NCI-H2029 treated with DMSO at 0.1 percent for 48 hours (cell line): ENCODE data around the gene NUBP1.
"Not testable (repeated sequence)": the region's sequence is repeated elsewhere in the genome, so short reads cannot be mapped to it uniquely, and the experiment has no call there.

Experiments used
- DNase-seq: peaks from one replicate; lab custom pipeline; 2025; lab: John Stamatoyannopoulos, UW

Gene NUBP1

DNA sequence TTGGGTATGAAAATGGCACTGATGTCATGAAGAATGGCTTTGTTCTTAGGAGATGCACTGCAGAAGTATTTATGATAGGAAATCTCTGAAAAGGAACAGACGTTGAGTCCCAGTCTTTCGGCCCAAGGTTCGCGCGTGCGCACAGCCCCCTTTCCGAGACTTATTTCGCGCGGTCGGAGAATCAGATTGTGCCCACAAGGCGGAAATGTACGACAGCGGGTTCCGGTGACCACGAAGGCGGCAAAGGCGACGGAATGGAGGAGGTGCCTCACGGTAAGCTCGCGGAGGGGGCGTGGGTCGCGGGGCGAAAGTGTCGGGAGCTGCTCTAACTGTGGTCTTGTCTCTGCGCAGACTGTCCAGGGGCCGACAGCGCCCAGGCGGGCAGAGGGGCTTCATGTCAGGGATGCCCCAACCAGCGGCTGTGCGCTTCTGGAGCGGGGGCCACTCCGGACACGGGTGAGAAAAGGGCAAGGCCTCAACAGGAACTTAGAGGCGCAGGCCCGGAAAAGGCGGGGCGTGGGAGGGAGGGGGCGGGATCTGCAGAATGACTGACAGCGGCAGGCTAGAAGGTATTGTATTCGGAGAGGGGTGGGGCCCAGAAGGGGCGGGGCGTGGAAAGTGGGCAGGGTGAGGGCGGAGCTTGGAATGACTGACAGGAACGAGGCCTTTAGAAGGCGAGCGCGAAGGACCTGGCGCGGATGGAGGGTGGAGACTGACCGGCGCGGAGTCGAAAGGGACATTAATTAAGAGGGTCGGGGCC lies at the start of gene NUBP1:
NUBP1 (plus strand) TSS at position 233 of the 760 bp plus-strand sequence; CDS start at position 255, 22 bp downstream.
- DNase-seq, result peak; percentile 87

DNA sequence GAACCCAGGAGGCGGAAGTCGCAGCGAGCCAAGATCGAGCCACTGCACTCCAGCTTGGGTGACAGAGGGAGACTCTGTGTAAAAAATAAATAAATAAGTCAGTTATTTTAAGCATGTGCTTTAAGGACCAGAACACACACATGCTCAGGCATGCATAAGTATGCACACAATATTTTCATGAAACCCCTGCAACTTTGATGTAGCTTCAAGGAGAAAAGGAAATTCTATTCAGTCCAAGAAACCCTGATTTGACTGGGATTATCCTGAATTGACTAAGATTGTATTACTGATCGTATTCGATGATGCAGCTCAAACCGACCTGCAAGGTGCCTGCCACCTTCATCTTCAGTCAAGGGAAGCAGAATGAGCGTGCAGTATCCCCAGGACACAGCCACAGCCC lies 49.8 kb upstream of the NUBP1 start:
- no peak for DNase-seq

DNA sequence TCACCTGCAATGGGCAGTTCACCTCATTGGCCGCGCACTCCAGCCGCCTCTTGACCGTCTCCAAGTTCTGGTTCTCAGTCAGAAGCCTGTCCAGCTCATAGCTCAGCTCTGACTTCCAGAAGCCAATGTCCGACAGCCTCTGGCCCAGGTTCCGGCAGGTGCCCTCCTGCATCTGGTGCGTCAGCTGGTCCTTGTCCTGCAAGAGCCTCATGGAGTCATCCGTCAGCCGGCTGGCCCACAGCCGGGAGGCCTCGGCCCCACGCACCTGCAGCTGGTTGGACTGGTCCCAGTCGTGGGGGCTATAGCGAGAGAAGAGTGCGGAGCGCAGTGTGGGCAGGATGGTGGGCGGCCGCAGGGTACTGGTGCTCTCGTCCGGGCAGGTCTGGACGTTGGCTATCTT lies 49.3 kb upstream of the NUBP1 start:
- no peak for DNase-seq

DNA sequence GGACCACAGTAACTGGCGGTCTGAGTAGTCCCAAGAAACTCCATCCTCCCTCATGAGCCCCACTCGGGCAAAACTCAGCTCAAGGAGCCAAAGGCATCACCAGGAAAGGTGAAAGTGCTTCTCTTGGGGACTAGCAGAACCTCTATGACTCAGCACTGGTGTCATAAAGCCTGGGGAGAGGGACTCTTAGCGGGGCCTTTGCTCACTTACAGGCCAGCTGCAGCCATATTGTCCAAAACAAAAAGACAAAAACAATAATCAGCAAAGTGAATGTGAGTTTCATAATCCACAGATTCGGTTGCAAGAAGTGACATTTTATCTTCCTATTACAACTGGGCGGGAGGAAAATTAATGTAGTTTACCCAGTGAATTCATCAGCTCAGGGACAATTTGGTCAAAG lies 48.8 kb upstream of the NUBP1 start, which contains the start of gene TEKT5:
TEKT5 (minus strand) TSS at position 101 of the 400 bp plus-strand sequence; CDS start at position 44, 57 bp downstream.
- DNase-seq, result no peak

DNA sequence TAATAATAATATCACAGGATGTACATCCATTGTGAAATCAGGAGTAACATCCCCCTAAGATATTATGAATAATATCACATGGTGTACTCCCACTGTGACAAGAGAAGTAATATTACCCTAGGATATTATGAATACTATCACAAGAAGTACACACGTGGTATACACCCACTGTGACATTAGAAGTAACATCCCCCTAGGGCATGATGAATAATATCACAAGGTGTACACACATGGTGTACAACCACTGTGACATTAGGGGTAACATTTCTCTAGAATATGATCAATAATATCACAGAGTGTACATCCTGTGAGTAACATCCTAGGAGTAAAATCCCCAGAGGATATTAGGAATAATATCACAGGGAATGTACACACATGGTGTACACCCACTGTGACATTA lies 43.9 kb upstream of the NUBP1 start:
- DNase-seq, result no peak

DNA sequence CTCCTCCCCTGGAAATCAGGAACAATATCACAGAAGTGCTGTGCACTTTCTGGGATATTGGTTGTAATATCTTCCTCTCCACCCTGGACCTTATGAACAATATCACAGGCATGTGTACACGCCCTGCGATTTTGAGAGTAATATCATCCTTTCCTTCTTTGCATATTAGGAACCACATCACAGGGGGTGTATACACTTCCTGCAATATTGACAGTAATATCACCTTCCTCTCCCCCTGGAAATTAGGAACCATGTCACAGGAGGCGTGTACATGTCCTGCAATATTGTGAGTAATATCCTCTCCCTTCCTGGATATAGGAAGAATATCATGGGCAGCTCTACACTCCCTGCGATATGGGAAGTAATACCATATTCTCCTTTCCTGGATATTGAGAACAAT lies 34.7 kb upstream of the NUBP1 start:
- DNase-seq, result no peak

DNA sequence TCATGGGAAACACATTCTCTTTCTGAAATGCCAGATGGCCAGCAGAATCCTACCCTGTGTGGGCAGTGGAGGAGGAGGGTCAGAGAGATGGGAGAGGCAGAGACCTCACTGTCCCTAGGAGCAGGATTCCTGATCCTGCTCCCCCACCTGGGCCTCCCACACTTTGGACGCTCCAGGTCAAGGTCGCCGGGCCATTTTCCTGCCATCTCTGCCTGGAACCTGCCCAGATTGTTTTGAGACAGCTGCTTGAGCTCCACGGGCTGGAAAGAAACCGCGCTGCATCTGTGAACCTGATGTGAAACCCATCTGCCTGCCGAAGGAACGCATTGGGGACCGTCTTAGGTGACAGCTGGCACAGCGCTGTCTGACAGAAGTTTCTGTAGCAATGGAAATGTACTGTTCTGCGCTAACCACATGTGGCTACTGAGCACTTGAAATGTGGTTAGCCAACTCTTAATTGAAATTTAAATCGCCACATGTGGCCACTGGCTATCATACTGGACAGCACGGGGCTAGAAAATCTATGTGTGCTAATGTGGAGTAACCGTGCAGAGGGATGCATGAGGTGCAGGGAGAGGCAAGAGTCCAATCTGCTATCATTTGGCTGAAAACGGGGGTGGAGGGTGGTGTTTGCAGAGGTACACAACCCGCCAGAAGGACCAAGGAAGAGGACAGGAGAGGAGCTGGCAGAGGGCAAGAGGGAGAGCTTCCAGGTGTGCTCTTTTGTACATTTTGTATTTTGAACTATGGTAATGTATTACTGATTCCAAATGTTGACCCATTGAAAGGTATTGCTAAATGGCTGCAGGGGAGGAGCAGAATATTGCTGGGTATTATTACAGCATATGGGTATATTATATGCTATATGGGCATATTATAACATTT lies 15.4 kb upstream of the NUBP1 start:
- DNase-seq, result no peak

DNA sequence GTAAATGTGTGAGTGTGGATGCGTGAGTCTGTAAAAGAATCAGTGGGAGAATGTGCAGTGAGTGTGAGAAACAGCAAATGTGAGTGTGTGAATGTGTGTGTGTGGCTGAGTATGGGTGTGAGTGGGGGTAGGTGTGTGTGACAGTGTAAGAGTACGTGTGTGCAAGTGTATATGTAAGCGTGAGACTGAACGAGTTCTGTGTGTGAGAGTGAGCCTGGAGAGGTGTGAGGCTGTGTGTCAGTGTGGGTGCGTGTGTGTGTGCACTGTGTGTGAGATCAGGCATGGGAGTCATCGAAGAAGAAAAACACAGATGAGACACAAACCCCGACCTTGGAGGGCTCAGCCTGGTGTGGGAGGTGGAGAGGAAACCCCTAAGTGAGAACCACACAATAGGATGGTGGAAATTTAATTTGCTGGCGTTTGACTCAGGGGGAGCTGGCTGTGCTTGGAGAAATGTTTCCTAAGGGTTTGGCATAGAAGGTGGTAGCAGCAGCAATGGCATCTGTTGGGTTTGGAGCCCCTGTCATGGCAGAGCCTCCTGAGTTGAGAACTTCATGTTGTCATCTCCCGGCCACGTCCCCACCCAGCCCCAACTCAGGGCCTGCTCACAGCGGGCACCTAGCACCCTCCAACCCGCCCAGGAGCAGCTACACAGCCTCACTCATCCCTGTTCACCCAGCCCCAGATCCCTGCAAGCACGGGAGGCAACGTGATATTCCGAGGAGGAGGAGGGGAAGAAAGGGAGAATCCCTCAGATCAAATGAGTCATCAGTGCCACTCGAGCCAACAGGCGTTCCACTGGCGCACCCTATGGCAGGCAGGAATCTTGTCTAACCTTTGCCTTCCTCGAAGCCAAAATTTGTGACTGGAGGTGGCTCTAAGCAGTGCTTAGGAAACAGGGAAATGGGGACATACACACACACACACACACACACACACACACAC lies 14.3 kb upstream of the NUBP1 start:
- peak; percentile 18 for DNase-seq

DNA sequence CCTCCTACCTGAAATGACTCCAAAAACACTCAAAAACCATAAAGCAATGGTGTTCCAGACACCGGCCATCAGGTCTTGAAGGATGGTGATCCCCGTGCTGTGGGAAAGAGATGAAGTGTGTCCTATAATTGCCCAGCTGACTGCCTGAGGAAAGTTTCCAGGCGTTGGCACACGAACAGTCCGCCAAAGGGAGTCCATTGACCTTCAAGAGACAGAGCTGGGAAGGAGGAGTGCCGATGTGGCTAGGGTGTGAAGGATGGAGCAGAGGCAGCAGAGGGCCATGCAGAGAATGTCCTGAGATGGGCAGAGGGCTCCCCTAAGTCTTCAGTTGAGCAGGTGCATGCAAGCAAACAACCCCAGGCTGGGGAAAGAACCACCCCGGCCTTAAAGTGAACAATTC lies 11.9 kb upstream of the NUBP1 start:
- DNase-seq, result no peak

DNA sequence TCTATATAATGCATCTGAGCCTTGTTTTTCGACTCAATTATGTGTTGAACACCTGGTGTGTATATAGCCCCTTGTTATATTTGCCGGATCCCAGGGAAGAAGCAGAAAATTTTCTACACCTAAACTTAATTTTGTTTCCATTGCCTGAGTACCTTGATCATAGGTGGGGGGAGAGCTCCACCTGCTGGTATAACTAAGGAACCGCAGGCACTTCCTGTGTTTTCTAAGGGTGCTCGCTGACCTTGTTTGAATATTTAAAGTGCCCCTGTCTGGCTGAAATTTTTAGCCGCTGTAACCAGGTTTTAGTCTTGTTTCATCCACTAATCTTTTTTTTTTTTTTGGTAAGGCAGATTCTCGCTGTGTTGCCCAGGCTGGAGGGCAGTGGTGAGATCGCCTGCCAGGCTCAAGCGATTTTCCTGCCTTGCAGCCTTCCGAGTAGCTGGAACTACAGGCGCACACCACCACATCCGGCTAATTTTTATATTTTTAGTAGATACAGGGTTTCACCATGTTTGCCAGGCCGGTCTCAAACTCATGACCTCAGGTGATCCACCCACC lies 6.5 kb upstream of the NUBP1 start:
- DNase-seq, result peak; percentile 90

DNA sequence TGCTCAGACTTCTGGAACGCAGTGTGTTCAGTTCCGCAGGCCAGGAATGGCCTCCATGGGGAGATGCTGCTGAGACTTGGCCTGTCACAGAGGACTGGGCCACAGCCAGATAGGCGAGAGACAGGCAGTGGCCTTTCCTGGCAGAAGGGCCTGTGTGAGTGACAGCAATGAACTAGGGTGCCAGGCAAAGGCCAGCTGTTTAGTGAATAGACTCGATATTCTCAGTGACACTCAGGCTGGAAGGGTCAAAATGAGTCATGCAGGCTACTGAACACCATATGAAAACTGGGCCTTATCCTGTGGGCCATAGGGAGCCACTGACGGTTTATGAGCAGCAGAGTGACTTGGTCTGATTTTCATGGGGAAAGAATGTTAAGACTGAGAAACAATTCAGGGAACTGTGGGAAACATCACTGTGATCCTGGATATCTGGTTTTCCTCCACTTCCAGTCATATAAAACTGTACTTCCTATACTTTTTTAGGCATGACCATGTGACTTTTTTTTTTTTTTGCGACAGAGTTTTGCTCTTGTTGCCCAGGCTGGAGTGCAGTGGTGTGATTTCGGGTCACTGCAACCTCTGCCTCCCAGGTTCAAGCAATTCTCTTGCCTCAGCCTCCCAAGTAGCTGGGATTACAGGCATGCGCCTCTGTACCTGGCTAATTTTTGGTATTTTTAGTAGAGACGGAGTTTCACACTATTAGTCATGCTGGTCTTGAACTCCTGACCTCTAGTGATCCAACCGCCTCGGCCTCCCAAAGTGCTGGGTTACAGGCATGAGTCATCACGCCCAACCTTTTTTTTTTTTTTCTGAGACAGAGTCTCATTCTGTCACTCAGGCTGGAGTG lies 5.2 kb upstream of the NUBP1 start:
- DNase-seq, result no peak

DNA sequence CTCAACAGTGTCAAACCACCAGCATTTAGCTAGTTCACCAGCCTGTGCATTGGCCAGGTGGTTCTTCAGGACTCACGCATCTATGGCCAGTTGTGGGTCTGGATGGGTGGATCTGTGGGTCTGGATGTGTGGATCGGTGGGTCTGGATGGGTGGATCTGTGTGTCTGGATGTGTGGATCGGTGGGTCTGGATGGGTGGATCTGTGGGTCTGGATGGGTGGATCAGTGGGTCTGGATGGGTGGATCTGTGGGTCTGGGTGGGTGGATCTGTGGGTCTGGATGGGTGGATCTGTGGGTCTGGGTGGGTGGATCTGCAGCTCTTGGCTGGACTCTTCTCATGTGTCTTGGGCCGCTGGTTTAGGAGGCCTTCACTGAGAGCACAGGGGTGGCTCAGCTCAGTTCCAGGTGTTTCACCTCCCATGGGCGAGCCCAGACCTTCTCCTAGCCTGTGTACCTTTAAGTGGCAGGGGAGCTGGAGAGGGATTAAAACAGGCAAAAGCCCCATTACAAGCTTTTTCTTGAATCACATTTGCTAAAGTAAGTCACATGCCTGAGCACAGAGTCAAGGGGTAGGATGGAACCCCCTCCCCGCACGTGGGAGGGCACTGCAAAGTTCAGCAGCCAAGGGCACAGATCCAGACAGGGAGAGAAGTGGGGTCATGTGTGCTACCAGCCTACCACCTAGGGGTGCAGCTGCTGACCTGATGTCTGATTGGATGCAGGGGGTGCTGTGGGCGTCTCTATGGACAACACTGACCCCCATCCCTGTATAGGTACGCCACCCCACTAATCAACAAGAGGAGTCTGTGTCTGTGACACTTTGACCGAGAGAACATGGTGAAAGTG lies 3.4 kb upstream of the NUBP1 start:
- DNase-seq, result no peak

DNA sequence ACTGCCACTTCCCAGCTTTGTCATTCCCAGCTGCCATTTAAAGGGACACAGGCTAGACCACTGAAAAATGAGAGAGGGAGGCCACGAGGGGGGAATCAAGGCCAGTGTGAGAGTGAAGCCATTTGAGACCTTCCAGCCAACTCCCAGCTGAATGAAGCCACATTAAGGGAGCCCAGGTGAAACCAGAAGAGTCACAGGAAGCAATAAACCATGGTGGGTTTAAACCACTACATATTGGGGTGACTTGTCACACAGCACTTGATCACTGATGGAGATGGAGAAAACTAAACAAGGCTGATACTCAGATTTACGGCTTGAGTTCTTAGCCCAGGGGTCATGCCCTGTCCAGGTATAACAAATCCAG lies 2.8 kb upstream of the NUBP1 start:
- DNase-seq, result no peak

DNA sequence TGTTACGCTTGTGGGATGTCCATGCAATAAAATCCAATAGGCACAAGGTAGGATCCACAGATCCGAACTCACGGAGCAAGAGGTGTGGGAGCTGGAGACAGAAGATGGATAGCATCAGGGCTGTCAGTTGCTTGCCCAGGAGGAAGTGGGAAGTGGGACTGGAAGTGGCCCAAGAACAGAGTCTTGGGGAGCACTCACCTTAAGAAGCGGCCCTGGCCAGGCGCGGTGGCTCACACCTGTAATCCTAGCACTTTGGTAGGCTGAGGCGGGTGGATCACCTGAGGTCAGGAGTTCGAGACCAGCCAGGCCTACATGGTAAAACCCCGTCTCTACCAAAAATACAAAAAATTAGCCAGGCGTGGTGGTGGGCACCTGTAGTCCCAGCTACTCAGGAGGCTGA lies 2.4 kb upstream of the NUBP1 start:
- DNase-seq, result not testable (repeated sequence)

DNA sequence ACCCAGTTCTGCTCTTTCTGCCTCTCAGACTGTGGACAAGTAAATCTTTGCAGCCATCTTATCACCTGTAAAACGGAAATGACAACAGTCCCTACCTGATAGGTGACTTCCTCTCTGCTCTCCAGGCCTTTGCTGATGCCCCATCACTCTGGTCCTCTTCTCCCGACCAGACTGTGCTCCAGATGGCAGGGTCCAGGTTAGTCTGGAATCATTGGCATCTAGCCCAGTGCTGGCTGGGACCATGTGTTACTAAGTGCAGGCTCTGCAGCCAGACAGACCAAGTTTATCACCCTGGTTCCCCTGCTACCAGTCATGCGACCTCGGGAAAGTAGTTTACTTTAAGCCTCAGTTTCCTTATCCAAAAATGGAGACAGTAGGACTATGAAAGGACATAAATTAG lies 1.8 kb upstream of the NUBP1 start:
- DNase-seq, result peak; percentile 31

DNA sequence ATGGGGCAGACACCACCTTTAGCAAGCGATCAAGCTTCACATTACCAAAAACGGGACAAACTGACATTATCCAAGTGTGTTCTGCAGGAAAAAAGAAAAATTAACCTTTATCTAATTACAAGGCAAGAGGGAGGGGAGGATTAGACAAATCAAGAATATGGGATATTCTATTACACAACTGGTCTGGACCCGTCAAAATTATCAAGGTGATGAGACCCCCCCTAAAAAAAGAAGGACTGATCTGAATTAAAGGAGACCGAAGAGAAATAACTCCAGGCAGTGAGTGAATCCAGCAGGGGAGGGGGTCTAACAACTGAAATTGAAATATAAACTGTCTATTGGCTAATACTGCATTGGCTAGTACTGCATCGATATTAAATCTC lies 424 bp upstream of the NUBP1 start:
- DNase-seq, result no peak

DNA sequence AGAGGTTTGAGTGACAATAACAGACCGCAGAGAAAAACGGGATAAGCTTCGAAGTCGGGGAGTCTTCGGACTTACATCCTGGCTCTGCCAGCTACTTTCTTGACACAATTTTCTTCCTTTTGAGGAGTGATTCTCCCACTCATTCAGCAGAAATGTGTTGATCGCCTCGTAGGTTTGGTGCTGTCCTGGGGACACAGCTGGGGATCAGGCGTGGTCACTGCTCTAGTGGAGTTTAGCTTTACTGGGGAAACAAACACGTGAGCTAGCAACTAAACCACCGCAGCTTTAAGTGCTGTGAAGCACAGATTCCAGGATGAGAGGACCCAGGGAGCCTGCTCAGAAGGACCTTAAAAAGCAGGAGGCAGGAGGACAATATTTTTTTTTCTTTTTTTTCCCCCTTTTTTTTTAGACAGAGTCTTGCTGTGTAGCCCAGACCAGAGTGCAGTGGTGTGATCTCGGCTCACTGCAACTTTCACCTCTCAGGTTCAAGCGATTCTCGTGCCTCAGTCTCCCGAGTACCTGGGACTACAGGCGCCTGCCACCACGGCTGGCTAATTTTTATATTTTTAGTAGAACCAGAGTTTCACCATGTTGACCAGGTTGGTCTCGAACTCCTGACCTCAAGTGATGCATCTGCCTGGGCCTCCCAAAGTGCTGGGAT lies 858 bp downstream of the NUBP1 start:
- DNase-seq, result no peak

DNA sequence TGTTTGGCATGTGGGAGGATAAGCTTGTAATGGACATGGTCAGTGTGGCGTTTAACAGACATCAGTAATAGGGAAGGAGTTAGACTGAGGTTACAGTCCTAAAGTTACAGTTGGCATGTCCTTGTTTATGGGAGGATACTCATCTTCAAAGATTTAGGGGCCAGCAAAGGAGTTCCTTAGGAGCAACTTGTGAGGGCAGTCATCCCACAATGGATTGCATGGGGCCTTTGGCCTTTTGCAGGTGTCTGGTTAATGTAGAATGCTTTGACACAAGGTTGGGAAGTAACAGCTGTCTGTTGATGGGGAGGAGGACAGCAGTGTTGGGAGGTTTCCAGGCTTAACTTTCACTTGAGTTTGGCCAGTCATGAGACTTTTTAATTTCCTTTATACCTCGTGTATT lies 2.2 kb downstream of the NUBP1 start:
- DNase-seq, result no peak

DNA sequence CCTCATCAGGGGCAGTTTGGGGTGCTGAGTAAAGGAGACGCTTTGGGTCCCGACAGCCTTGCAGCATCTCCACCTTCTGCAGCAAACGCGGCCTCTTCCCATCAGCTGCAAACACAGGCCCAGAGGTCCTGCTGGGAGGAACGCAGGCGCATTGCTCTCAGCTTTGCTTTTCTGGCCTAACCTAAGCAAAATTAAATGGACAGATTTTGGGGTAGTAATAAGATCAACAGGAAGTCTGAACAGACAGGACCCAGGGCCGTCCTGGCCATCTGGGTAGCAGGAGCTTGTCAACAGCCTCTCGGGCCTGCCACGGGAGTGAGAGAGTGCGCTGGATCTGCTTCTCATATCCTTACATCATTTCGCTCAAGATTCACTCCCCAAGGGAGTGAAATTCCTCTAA lies 7.2 kb downstream of the NUBP1 start:
- no peak for DNase-seq
